Skeletal muscle cell (primary cell): ENCODE data around the gene RAD51B.
A peak's percentile ranks its signal among the peaks of the same experiment; 100 is the strongest.
"Not testable (repeated sequence)": the region's sequence is repeated elsewhere in the genome, so short reads cannot be mapped to it uniquely, and the experiment has no call there.

Experiments used
- DNase-seq: peaks from one replicate; pipeline ENCODE4 v3.0.0-alpha.2; 2010; ENCODE audit warnings: low read depth
- H3K4me3 ChIP-seq: 2 replicates; pipeline ENCODE4 v1.5.1; 2011; ENCODE audit warnings: low read depth, mild to moderate bottlenecking, control low read depth, low read length, moderate library complexity

The RAD51B gene

DNA sequence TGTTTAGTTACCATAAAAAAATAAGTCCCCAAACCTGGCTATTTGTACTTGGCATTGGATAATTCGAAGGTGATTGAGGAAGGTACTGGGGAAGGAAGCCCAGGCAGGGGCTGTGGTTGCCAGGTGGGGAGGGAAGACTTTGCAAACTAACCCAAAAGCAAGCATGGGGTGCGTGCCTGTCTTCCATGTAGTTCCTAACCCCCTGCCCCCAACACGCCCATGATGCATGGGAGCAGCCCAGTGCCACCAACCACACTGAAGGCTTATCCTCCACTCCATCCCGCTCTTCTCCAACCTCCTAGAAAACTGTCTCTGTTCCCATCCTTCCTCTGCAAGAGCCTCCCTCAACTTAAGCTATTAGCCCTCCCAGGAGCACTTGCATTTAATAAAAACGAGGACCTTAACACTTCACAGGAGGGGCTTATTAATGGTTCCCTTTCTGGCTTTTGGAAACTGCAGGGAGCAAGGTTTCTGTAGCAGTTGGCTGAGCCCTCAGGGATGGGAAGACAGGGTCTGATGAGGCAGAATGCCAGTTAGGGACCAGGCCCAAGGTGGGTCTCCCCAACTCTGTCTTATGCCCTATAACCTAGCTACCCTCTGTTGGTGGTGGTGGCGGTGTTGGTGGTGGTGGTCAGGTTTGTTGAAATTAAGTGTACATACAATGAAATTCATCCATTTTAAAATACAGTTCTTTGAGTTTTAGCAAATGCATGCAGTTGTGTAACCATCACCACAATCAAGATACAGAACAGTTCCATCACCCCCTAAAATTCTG, 877.3 kb downstream of the RAD51B start:
- H3K4me3 ChIP-seq, result no peak overlapping the region

GRCh38 chr14:68698773-68699172, 879.2 kb downstream of the RAD51B start:
- not testable (repeated sequence) for DNase-seq, H3K4me3 ChIP-seq

More for the DNA sequence above, 877.3 kb downstream of the RAD51B start:
- DNase-seq, result no peak

- H3K4me3 ChIP-seq, result no peak overlapping the region
- no peak for DNase-seq
Measured at GRCh38 chr14:68701001-68701741, 881.6 kb downstream of the RAD51B start.

DNA sequence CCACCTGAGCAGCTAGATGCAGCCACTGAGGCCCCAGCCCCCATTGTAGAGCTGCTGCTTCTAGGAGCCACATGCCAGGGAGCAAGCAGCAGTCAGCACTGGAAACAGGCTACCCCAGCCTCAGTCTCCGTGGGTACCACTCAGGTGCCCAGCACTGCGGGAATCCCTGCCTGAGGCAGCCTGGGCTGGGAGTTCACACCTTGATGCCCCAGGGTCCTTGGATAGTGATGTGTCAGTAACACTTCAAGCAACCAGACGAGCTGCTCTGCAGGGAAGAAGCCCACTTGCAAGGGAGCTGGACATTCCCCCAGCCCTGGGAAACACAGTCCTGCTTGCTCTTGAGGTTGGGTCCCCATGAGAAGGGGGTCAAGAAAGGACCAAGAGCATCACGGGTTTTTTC, 882.6 kb downstream of the RAD51B start:
- H3K4me3 ChIP-seq, result no peak overlapping the region
- DNase-seq, result no peak

DNA sequence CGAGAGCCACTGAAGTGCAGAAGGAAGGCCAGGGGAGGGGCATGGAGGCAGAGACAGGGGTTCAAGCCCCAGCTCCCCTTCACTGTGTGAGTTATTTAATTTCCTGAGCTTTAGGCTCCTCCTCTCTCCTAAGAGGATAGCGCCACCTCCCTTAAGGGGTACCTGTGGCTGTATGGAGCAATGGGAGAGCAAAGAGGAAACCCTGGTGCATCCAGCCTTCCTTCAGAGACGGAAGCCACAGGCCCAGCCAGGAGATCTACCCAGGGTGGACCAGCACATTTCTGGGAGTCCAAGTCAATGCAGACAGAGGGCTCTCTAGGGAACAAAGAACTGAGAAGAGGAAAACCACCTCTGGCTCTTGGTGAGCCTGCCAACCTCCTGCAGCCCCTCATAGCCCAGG, 883.0 kb downstream of the RAD51B start:
- DNase-seq, result no peak
- H3K4me3 ChIP-seq, result no peak overlapping the region

GRCh38 chr14:68703093-68703492, 883.5 kb downstream of the RAD51B start:
- no peak overlapping the region for H3K4me3 ChIP-seq
- DNase-seq, result no peak

DNA sequence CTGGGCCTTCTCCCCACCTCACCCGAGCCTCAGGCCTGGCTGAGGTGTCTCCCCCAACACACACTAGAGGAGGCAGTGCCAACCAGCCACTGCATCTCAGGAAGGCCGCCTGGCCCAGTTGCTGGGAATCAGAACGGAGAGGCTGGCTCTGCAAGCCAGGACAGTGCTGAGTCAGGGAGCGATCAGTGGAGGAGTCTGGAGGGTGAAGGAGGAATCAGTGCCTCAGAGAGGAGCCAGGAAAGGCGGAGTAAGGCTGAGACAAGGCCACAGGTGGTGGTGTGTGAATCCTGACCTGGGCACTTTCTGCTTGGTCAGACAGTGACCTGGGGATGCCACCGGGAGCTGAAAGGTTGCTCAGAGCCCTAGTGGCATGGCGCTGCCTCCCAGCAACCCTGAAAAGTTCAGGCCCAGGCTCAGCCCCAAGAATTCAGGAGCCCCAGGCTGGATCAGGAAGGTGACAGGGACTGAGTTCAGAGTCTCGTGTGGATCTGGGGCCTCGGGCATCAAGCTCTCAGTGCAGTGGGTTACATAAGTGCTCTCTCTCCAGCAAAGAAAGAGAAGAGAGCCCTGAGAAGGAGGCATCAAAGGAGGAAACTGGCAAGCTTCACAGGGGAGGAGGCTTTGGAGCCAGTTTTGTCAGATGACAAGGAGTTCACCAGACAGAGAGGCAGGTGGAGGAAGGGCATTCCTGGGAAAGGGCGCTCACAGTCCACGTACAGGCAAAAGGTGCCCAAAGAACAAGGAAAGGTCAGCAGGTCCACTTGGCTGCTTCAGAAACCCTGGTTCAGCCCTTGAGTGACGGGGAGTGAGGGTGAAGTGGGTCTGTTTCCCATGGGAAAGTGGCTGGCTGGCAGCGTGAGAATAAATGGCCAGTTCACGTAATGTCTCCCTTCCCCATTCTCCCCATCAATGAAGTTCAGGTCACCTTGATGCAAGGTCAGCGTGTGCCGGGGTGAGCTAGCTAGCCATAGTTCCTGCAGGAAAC, 885.4 kb downstream of the RAD51B start:
- no peak for DNase-seq
- H3K4me3 ChIP-seq, result no peak overlapping the region

GRCh38 chr14:68705741-68706283, 886.2 kb downstream of the RAD51B start:
- H3K4me3 ChIP-seq, result no peak overlapping the region
- DNase-seq, result no peak

DNA sequence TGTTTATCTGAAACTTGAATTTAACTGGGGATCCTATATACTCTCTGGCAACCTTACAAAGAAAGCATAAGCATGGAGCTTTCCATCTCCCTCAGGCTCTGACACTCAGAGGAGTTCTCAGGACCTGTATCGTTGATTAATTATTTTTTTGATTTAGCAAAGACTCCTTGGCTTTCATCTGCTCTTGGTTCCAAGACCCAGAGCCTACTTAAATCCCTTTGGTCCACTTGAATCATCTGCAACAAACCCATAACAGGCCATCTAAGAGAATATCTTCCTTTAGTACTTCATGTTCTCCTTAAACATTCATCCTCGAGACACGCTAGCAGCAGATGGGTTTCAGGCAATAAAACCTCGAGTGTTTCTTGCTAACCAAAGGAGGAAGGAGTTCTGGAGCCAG, 887.9 kb downstream of the RAD51B start:
- peak; percentile 84 for DNase-seq
- no peak overlapping the region for H3K4me3 ChIP-seq

DNA sequence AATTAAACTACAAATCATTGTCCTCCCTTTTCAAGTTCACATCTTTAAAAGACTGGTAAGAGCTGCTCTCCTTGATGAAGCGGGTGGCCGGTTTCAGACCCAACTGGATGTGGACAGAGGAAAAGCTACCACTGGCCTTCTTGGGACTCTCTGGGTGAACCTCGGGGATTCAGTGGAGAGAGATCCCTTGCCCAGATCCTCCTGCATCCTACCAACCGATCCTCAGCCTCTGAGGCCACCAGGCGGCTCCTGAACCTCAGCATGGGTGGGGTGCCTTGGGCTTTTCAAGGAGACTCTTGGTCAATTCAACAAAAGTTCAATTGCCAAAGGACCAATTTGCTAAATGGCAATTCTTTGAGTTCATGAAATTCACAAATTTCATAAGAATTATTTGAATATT, 888.8 kb downstream of the RAD51B start:
- no peak for DNase-seq
- H3K4me3 ChIP-seq, result no peak overlapping the region

- no peak overlapping the region for H3K4me3 ChIP-seq
- DNase-seq, result no peak
Measured at GRCh38 chr14:68709007-68709406, 889.4 kb downstream of the RAD51B start.

GRCh38 chr14:68710776-68711175, 891.2 kb downstream of the RAD51B start:
- no peak overlapping the region for H3K4me3 ChIP-seq
- DNase-seq, result no peak

DNA sequence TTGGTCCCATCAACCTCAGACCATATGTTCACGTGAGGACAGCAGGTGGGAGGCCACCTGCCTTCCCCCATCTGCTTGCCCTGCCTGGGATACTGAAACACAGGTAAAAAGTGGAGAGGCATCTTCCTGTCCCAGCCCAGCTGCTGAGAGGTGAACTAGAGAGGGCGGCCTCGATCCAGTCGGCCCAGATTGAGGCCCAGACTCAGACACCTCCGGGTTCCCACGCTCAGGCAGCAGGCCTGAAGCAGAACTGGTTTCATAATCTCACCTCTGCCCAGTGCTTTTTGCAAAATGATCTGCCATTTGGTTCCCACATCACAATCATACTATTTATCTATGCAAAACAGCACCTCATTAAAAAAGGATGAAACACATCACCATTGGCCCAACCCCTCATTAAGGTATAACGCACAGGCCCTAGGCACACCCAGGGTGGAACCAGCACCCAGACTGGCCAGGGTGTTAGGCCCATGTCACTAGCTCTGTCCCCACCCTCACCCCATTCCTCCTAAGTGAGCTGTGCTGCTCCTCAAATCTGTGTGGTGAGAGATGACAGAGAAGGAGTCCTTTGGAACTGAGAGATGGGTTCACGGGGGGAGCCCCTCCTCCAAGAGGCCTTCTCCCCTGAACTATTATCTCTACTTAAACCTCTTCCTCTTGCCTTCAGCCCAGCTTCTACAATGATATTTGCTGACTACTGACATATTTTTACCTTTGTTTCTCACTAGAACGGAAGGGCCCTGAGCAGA, 892.2 kb downstream of the RAD51B start:
- no peak overlapping the region for H3K4me3 ChIP-seq
- DNase-seq, result no peak

DNA sequence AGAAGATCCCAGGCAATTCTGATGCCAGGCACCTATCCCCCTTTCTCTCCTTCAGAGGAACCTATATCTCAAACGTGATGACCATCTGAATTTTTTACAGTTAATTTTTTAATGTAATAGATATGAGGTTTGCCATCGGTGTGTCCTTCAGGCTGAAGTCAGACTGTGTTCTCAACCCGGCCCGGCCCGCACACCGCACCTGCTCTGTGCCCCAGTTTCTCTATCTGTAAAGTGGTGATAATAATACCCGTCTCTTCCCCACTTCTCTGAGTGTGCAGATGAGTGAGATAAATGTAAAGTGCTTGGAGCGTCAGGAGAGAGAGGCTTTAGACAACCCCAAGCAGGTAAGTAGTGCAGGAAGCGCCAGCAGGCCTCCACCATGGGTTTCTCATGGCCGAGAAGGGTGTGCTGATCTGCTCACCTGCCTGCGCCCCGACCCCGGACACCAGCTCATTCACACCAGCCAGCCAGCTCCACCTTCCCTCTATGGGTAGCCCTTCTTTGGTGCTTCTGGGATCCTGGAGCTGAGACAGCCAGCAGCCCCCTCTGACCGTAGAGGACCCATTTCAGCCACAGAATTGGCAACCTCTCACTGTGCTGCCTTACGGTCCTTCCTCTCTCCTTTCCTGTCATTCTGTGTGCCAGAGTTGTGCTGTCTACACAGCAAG, 893.3 kb downstream of the RAD51B start:
- no peak overlapping the region for H3K4me3 ChIP-seq
- no peak for DNase-seq

- DNase-seq, result no peak
- H3K4me3 ChIP-seq, result no peak overlapping the region
Measured at GRCh38 chr14:68713782-68714181, 894.2 kb downstream of the RAD51B start.

- no peak overlapping the region for H3K4me3 ChIP-seq
- DNase-seq, result peak; percentile 85
Measured at GRCh38 chr14:68714991-68715924, 895.7 kb downstream of the RAD51B start.

DNA sequence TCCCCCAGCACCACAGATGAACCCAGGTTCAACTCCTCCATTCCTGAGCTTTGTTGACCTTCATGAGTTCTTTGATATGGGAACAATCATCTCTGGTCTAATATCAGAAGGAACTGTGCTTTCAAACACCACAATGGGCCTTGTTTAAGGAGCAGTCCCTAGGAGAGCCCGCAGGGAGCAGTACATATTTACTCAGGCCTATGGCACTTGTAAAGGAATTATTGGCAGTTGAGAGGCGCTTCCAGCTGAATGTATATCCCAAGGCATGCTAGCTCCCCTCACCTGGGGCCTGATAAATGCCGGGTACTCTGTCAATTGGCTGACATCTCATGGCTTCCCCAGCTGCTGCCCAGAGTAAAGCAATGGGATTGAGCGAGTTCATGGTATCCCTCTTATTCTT, 897.1 kb downstream of the RAD51B start:
- H3K4me3 ChIP-seq, result no peak overlapping the region
- DNase-seq, result no peak
